ENCODE data around the gene KIF22.

DNA sequence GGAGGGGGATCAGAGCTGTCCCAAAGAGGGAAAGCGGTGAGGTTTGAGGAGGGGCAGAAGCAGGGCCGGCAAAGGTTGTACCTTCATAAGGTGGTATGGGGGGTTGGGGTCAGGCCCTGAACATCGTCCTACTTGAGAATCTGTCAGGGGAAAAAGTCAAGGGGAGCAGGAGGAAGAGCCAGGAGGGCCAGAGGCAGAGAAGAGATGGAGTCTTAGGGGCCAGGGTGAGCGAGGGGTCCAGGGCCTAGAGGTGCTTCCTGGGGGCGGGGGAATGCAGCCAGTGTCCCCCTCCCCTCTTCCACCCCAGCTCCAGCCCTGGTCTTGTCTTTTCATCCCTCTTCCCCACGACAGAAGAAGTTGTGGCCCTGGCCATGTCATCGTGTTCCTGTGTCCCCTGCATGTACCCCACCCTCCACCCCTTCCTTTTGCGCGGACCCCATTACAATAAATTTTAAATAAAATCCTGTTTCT lies 20.2 kb downstream of the KIF22 start:
- no peak for TF ChIP-seq CTCF (IDR thresholded peaks at IDR 0.05)
- TF ChIP-seq POLR2A (IDR thresholded peaks at IDR 0.05): no peak

All from prostate gland (tissue), 2 donors.